Activated CD8-positive, alpha-beta memory T cell treated with anti-CD3 and anti-CD28 coated beads for 48 hours (primary cell): ENCODE data around the gene FMN2.
"Not testable (repeated sequence)": the region's sequence is repeated elsewhere in the genome, so short reads cannot be mapped to it uniquely, and the experiment has no call there.

ENCODE experiments used
- DNase-seq, 3 experiments: peaks; one replicate each; pipeline ENCODE4 v3.0.0-alpha.2; 2020; ENCODE audit warnings: low read depth in 2 of 3, low spot score in 2 of 3

FMN2 gene

GRCh38 chr1:240308096-240308495 is 216.4 kb downstream of the FMN2 start:
- no peak for DNase-seq

- DNase-seq = no peak
Observed at GRCh38 chr1:240309769-240310168, 218.1 kb downstream of the FMN2 start.

- no peak for DNase-seq
Observed at GRCh38 chr1:240310226-240310925, 218.7 kb downstream of the FMN2 start.

- no peak for DNase-seq
Observed at GRCh38 chr1:240312872-240313271, 221.2 kb downstream of the FMN2 start.

- no peak for DNase-seq
Observed at GRCh38 chr1:240314845-240315801, 223.4 kb downstream of the FMN2 start.

GRCh38 chr1:240319998-240320397 is 228.3 kb downstream of the FMN2 start:
- no peak for DNase-seq

GRCh38 chr1:240320659-240321058 is 229.0 kb downstream of the FMN2 start:
- no peak for DNase-seq

GRCh38 chr1:240322943-240323342 is 231.3 kb downstream of the FMN2 start:
- no peak for DNase-seq

- DNase-seq = not testable (repeated sequence)
Observed at GRCh38 chr1:240328382-240328781, 236.7 kb downstream of the FMN2 start.

- no peak for DNase-seq
Observed at GRCh38 chr1:240329443-240329842, 237.8 kb downstream of the FMN2 start.

- DNase-seq = no peak
Observed at GRCh38 chr1:240332672-240333071, 241.0 kb downstream of the FMN2 start.

GRCh38 chr1:240337781-240338180 is 246.1 kb downstream of the FMN2 start:
- no peak for DNase-seq

- no peak for DNase-seq
Observed at GRCh38 chr1:240338837-240339236, 247.2 kb downstream of the FMN2 start.

- DNase-seq = no peak
Observed at GRCh38 chr1:240341365-240342250, 249.9 kb downstream of the FMN2 start.

GRCh38 chr1:240342251-240342625 is 250.6 kb downstream of the FMN2 start:
- DNase-seq = no peak

GRCh38 chr1:240343045-240343444 is 251.4 kb downstream of the FMN2 start:
- DNase-seq = no peak

- no peak for DNase-seq
Observed at GRCh38 chr1:240343966-240344365, 252.3 kb downstream of the FMN2 start.

GRCh38 chr1:240344918-240345317 is 253.2 kb downstream of the FMN2 start:
- DNase-seq = no peak

- no peak for DNase-seq
Observed at GRCh38 chr1:240349695-240350094, 258.0 kb downstream of the FMN2 start.

GRCh38 chr1:240350910-240351331 is 259.2 kb downstream of the FMN2 start:
- no peak for DNase-seq

GRCh38 chr1:240351690-240352089 is 260.0 kb downstream of the FMN2 start:
- DNase-seq = no peak
